WERI-Rb-1 (cell line): ENCODE measurements around the gene WWP2.
"Not testable (repeated sequence)": the region's sequence is repeated elsewhere in the genome, so short reads cannot be mapped to it uniquely, and the experiment has no call there.

Experiments used
- DNase-seq: peaks from one replicate; pipeline ENCODE4 v3.0.0-alpha.2; 2020
- H3K27ac ChIP-seq: fragments of 250-450 bp; sonication (Bioruptor Pico); 2 replicates; pipeline ENCODE4 v1.5.1; 2020; ENCODE audit warnings: mild to moderate bottlenecking, moderate library complexity
- H3K27me3 ChIP-seq: fragments of 250-450 bp; sonication (Bioruptor Pico); 2 replicates; pipeline ENCODE4 v1.5.1; 2021; ENCODE audit warnings: mild to moderate bottlenecking, low read depth, moderate library complexity; ENCODE audit not compliant: insufficient read depth, severe bottlenecking
- H3K36me3 ChIP-seq: fragments of 250-450 bp; sonication (Bioruptor Pico); 2 replicates; pipeline ENCODE4 v1.5.1; 2020; ENCODE audit warnings: mild to moderate bottlenecking, moderate library complexity
- H3K4me3 ChIP-seq: 2 replicates; pipeline ENCODE4 v1.5.1; 2011; ENCODE audit warnings: low read depth, mild to moderate bottlenecking, control low read depth, low read length
- H3K9me3 ChIP-seq: fragments of 250-450 bp; sonication (Bioruptor Pico); 2 replicates; pipeline ENCODE4 v1.5.1; 2021; ENCODE audit warnings: mild to moderate bottlenecking, moderate library complexity; ENCODE audit not compliant: severe bottlenecking
- CTCF ChIP-seq: IDR thresholded peaks from 2 replicates; pipeline ENCODE4 v1.5.1; 2011; ENCODE audit warnings: low read depth, mild to moderate bottlenecking, control low read depth, inconsistent platforms, low read length

Gene WWP2

GRCh38 chr16:69727916-69728270 is 34.2 kb upstream of the WWP2 start:
- DNase-seq = no peak
- no peak for TF ChIP-seq CTCF
- no peak overlapping the region; the same call in 1 of the 2 replicates for H3K27ac ChIP-seq
- H3K27me3 ChIP-seq = no peaks in the 10 kb centered on the region
- no peaks in the 10 kb centered on the region for H3K36me3 ChIP-seq
- H3K9me3 ChIP-seq = no peaks in the 10 kb centered on the region
- H3K4me3 ChIP-seq = no peak overlapping the region

DNA sequence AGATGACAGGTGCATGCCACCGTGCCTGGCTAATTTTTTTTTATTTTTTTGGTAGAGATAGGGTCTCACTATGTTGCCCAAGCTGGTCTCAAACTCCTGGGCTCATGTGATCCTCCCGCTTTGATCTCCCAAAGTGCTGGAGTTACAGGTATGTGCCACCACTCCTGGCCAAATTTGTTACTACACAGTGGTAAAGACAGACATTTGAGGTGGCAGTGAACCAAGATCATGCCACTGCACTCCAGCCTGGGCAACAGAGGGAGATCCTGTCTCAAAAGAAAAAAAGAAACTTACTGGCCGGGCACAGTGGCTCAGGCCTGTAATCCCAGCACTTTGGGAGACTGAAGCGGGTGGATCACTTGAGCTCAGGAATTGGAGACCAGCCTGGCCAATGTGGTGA is 33.1 kb upstream of the WWP2 start:
- not testable (repeated sequence) for H3K27ac ChIP-seq, H3K4me3 ChIP-seq, H3K36me3 ChIP-seq

GRCh38 chr16:69731280-69731679 is 30.9 kb upstream of the WWP2 start:
- not testable (repeated sequence) for DNase-seq, H3K4me3 ChIP-seq, H3K9me3 ChIP-seq, H3K27me3 ChIP-seq, H3K27ac ChIP-seq, H3K36me3 ChIP-seq

More for the DNA sequence above, 33.1 kb upstream of the WWP2 start:
- not testable (repeated sequence) for DNase-seq, H3K27me3 ChIP-seq, H3K9me3 ChIP-seq

DNA sequence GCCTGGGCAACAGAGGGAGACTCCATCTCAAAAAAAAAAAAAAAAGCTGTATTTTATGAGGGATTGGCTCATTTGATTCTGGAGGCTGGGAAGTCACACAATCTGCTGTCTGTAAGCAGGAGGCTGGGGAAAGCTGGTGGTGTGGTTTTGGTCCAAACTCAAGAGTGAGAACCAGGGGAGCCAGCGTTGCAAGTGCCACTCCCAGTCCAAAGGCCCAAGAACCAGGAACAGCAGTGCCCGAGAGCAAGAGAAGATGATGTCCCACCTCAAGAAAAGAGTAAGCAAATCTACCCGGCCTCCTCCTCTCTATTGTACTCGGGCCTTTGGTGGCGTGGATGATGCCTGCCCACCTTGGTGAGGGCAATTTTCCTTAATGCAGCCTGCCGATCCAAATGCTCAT is 30.0 kb upstream of the WWP2 start:
- Histone ChIP-seq H3K27me3 (no peaks in the 10 kb centered on the region), H3K27ac (no peak overlapping the region), H3K9me3 (no peaks in the 10 kb centered on the region), H3K36me3 (no peaks in the 10 kb centered on the region), H3K4me3 (no peak overlapping the region)
- DNase-seq = no peak
- TF ChIP-seq CTCF = no peak

- no peak for TF ChIP-seq CTCF
- H3K27ac ChIP-seq = no peak overlapping the region
- DNase-seq = no peak
- H3K27me3 ChIP-seq = no peaks in the 10 kb centered on the region
- no peaks in the 10 kb centered on the region for H3K9me3 ChIP-seq
- no peak overlapping the region for H3K4me3 ChIP-seq
- peaks cover 69% of the 10 kb centered on the region for H3K36me3 ChIP-seq
Measured at GRCh38 chr16:69741519-69741918, 20.6 kb upstream of the WWP2 start.

- Histone ChIP-seq H3K36me3 (peaks cover 73% of the 10 kb centered on the region), H3K27me3 (no peaks in the 10 kb centered on the region), H3K9me3 (no peaks in the 10 kb centered on the region), H3K27ac (no peak overlapping the region), H3K4me3 (no peak overlapping the region)
- TF ChIP-seq CTCF = no peak
- DNase-seq = no peak
Measured at GRCh38 chr16:69741951-69742904, 19.9 kb upstream of the WWP2 start.
